ENCODE results near the gene RINL.

The RINL gene

DNA sequence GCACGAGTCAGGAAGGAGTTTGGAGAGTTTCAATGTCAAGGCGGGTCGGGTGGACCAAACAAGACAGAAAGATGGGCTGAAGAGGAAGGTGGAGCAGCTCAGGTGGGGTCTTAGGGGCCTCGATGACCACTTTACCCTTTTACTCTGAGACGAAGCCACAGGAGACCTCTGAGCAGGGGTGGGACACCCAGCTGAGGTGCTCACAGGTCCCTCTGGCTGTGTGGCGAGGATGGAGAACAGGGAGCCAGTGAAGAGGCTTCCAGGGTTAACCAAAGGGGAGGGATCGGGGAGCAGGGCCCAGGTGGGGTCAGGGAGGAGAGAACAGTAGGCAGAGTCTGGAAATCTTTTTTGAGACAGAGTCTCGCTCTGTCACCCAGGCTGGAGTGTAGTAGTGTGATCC is 35.9 kb upstream of the RINL start:
- no peak overlapping the region for H3K4me3 Mint-ChIP-seq
- no peaks in the 10 kb centered on the region for H3K27me3 Mint-ChIP-seq
- DNase-seq (ENCODE audit: low spot score in 2 of 2) = no peak
- H3K4me1 Mint-ChIP-seq = peaks cover 6% of the 10 kb centered on the region
- peaks cover under 1% of the 10 kb centered on the region for H3K36me3 Mint-ChIP-seq (ENCODE audit: insufficient read depth)
- no peak overlapping the region for H3K27ac Mint-ChIP-seq (ENCODE audit: low read depth)
- no peaks in the 10 kb centered on the region for H3K9me3 Mint-ChIP-seq
- no peak for ATAC-seq (replicated peaks; ENCODE audit: extremely low read depth, poor library complexity, severe bottlenecking)

DNA sequence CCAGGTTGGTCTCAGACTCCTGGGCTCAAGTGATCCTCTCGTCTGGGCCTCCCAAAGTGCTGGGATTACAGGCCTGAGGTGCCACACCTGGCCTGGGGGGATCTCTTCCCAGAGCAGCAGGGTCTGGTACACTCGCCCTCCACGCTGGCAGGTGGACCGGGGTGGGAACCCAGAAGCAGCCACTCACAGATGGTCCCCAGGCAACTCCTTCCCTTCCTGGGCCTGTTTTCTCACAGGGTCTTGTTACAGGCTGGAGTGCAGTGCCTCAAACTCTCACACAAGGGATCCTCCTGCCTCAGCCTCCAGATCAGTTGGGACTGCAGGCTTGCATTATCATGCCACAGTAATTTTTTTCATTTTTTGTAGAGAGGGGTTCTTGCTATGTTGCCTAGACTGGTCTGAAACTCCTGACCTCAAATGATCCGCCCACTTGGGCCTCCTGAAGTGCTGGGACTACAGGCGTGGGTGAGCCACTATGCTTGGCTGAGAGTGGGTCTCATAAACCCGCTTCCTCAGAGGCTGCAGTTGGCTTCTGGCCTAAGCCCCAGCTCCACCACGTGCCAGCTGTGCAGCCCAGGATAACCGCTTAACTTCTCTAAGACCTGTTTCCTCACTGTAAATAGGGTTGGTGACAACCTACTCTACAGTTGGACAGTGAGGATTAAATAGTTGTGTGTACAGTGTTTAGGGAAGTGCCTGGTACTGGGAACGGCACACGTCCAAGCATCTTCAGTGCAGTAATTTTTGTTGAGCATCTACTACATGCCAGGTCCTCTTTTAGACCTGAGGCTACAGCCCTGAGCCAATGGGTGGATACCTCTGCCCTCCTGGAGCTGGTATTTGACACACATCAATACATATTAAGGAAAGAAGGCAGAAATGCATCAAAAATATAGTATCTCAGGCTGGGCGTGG is 34.8 kb upstream of the RINL start:
- Mint-ChIP-seq H3K4me1 (peaks cover 12% of the 10 kb centered on the region), H3K36me3 (ENCODE audit: insufficient read depth) (peaks cover 8% of the 10 kb centered on the region), H3K27ac (ENCODE audit: low read depth) (no peak overlapping the region), H3K4me3 (no peak overlapping the region), H3K9me3 (no peaks in the 10 kb centered on the region), H3K27me3 (no peaks in the 10 kb centered on the region)
- ATAC-seq (replicated peaks; ENCODE audit: extremely low read depth, poor library complexity, severe bottlenecking) = no peak
- DNase-seq (ENCODE audit: low spot score in 2 of 2) = no peak

DNA sequence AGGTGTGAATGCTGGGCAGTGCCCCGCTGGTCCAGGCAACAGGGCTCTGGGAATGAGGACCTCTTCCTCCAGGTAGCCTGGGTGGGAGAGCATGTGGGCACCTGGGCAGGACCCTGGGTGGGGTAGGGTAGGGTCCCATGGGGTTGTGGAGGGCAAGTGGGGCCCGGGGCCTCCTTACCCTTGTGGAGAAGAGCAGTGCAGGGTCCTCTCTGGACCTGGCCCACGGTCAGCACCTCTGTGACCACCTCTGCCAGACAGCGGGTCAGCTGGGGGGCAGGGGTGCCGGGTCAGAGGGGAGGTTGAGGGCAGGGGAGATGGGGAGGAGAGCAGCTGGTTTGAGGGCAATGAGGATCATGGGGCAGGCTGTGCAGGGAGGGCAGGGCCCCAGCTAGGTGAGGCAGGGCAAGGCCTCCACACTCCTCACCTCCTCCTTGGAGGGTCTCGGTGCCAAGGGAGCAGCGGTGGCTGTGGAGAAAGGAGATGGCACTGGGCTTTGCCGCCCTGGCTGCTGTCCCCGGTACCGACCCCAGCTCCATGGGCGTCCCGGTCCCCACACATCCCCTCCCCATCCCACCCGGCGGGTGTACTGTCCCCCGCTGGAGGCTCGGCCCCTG is 33.4 kb upstream of the RINL start:
- DNase-seq (ENCODE audit: low spot score in 2 of 2) (no peak), ATAC-seq (replicated peaks; ENCODE audit: extremely low read depth, poor library complexity, severe bottlenecking) (no peak)
- Mint-ChIP-seq H3K4me3 (no peak overlapping the region), H3K9me3 (no peaks in the 10 kb centered on the region), H3K27me3 (no peaks in the 10 kb centered on the region), H3K4me1 (peaks cover 17% of the 10 kb centered on the region), H3K27ac (ENCODE audit: low read depth) (no peak overlapping the region), H3K36me3 (ENCODE audit: insufficient read depth) (peaks cover 20% of the 10 kb centered on the region)

DNA sequence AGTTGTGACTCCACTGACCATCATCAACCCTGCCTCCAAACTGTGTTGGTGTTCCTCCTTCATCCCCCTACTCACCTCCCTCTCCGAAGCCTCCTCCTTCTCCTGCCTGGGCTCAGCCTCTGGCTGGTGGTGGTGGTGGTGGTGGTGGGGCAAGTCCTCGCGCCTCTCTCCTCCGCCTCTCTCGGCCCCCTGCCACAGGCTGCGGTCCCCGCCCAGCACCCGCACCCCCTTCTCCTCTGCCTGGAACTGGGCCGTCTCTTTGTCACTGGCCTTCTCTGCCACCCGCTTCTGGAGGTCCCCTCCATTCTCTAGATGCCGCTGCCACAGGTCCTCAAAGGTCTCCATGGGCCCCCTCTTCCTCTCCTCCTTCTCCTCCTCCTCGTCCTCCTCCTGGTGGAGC is 32.4 kb upstream of the RINL start:
- Mint-ChIP-seq H3K27ac (ENCODE audit: low read depth) (peak overlapping the region; percentile 70), H3K27me3 (no peaks in the 10 kb centered on the region), H3K4me1 (peaks cover 17% of the 10 kb centered on the region), H3K4me3 (no peak overlapping the region), H3K36me3 (ENCODE audit: insufficient read depth) (peaks cover 26% of the 10 kb centered on the region), H3K9me3 (no peaks in the 10 kb centered on the region)
- no peak for ATAC-seq (replicated peaks; ENCODE audit: extremely low read depth, poor library complexity, severe bottlenecking)
- DNase-seq (ENCODE audit: low spot score in 2 of 2) = no peak

DNA sequence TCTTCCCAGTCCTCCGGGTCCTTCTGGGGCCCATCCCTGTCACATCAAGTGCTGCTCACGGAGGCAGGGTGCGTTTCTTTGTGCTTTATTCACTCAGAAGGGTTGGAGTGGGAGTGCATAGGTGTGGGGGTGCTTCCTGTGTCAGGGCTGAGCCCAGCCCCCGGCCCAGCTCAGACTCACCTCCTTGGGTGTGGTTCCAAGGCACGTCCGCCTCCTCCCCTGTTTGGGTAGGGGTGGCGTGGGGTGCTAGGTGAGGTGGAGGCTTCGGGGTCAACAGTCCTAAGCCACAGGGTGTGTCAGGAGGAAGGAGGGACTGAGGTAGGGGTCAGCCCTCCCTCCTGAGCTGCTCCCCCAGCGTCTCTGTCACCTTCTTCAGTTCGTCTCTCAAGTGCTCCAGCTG is 30.8 kb upstream of the RINL start:
- DNase-seq (ENCODE audit: low spot score in 2 of 2) (no peak), ATAC-seq (replicated peaks; ENCODE audit: extremely low read depth, poor library complexity, severe bottlenecking) (no peak)
- H3K27me3 Mint-ChIP-seq = no peaks in the 10 kb centered on the region
- H3K4me3 Mint-ChIP-seq = no peak overlapping the region
- no peak overlapping the region for H3K27ac Mint-ChIP-seq (ENCODE audit: low read depth)
- peaks cover 35% of the 10 kb centered on the region for H3K36me3 Mint-ChIP-seq (ENCODE audit: insufficient read depth)
- H3K4me1 Mint-ChIP-seq = peaks cover 26% of the 10 kb centered on the region
- H3K9me3 Mint-ChIP-seq = no peaks in the 10 kb centered on the region

DNA sequence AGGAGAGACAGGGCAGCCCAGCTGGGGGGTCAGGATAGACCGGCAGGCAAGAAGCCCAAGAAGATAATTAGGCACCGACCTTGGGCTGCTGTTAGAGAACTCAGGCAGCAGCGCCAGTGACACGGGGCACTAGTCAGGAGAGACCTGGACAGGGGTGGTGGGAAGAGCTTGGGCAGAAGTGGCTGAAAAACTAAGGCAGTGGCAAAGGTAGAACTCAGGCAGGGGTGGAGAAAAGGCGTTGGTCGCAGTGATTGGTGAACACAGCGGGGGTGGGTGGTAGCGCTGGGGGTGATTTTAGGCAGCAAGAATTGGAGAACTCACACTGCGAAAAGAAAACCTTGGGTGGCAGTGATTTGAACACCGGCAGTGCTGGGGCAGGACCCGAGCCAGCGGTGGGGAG is 29.6 kb upstream of the RINL start:
- no peak for ATAC-seq (replicated peaks; ENCODE audit: extremely low read depth, poor library complexity, severe bottlenecking)
- DNase-seq (ENCODE audit: low spot score in 2 of 2) = no peak
- H3K9me3 Mint-ChIP-seq = no peaks in the 10 kb centered on the region
- peaks cover 26% of the 10 kb centered on the region for H3K4me1 Mint-ChIP-seq
- peak overlapping the region; percentile 3 for H3K4me3 Mint-ChIP-seq
- H3K36me3 Mint-ChIP-seq (ENCODE audit: insufficient read depth) = peaks cover 37% of the 10 kb centered on the region
- no peaks in the 10 kb centered on the region for H3K27me3 Mint-ChIP-seq
- H3K27ac Mint-ChIP-seq (ENCODE audit: low read depth) = peak overlapping the region; percentile 79

DNA sequence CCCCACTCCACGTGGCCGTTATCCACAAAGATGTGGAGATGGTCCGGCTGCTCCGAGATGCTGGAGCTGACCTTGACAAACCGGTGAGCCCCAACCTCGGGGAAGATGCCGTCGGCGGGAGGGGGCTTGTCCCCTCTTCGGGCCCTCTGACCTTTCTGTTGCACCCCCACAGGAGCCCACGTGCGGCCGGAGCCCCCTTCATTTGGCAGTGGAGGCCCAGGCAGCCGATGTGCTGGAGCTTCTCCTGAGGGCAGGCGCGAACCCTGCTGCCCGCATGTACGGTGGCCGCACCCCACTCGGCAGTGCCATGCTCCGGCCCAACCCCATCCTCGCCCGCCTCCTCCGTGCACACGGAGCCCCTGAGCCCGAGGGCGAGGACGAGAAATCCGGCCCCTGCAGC is 29.2 kb upstream of the RINL start:
- Mint-ChIP-seq H3K4me1 (peaks cover 26% of the 10 kb centered on the region), H3K9me3 (no peaks in the 10 kb centered on the region), H3K27me3 (no peaks in the 10 kb centered on the region), H3K36me3 (ENCODE audit: insufficient read depth) (peaks cover 37% of the 10 kb centered on the region), H3K27ac (ENCODE audit: low read depth) (peak overlapping the region; percentile 79), H3K4me3 (peak overlapping the region; percentile 3)
- DNase-seq (ENCODE audit: low spot score in 2 of 2) (no peak), ATAC-seq (replicated peaks; ENCODE audit: extremely low read depth, poor library complexity, severe bottlenecking) (no peak)

DNA sequence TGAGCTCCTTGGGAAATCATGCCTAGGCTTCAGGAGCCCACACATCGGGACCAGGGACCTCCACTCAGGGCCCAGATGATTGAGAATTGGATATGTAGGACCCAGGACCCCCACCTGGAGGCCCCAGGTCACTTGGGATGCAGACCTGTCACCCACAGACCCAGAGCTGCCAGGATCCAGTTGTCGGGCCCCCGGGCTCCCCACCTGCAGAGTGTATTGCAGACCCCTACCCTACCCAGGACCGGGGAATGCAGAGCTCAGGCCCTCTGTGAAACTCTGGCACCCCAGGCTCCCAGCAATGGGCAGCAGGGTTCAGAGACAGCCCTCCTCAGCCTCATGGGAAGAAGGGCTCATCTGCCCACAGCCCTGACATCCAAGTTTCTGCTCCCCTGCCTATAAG is 27.5 kb upstream of the RINL start:
- Mint-ChIP-seq H3K27me3 (no peaks in the 10 kb centered on the region), H3K36me3 (ENCODE audit: insufficient read depth) (peaks cover 37% of the 10 kb centered on the region), H3K27ac (ENCODE audit: low read depth) (no peak overlapping the region), H3K9me3 (no peaks in the 10 kb centered on the region), H3K4me3 (no peak overlapping the region), H3K4me1 (peaks cover 34% of the 10 kb centered on the region)
- DNase-seq (ENCODE audit: low spot score in 2 of 2) (no peak), ATAC-seq (replicated peaks; ENCODE audit: extremely low read depth, poor library complexity, severe bottlenecking) (no peak)

DNA sequence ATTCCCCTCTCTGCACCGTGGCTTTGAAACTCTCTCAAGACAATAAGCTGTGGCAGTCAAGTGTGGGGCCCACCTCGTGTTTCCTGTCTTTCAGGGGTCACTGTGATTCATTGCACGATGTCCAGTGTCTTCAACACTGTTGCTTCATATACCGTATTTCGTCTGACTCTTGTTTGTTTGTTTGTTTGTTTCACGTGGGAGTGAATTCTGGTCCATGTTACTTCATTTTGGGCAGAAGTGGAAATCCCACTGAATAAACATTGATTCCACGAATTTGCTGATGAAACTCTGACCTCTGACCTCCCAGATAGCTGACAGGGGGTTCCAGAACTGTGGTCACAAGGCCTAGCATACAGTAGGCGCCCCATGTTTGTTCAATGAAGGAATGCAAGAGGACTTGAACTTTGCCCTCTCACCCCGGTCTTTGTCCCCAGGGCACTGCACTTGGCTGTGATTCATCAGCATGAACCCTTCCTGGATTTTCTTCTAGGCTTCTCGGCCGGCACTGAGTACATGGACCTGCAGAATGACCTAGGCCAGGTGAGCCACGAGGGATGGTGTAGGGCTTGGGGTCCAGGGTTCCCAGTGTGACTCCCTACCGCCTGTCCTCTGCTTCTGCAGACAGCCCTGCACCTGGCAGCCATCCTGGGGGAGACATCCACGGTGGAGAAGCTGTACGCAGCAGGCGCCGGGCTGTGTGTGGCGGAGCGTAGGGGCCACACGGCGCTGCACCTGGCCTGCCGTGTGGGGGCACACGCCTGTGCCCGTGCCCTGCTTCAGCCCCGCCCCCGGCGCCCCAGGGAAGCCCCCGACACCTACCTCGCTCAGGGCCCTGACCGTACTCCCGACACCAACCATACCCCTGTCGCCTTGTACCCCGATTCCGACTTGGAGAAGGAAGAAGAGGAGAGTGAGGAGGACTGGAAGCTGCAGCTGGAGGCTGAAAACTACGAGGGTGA is 26.8 kb upstream of the RINL start:
- ATAC-seq (replicated peaks; ENCODE audit: extremely low read depth, poor library complexity, severe bottlenecking) (no peak), DNase-seq (ENCODE audit: low spot score in 2 of 2) (no peak)
- peaks cover 38% of the 10 kb centered on the region for H3K4me1 Mint-ChIP-seq
- H3K4me3 Mint-ChIP-seq = no peak overlapping the region
- no peak overlapping the region for H3K27ac Mint-ChIP-seq (ENCODE audit: low read depth)
- H3K27me3 Mint-ChIP-seq = no peaks in the 10 kb centered on the region
- no peaks in the 10 kb centered on the region for H3K9me3 Mint-ChIP-seq
- H3K36me3 Mint-ChIP-seq (ENCODE audit: insufficient read depth) = peaks cover 40% of the 10 kb centered on the region

DNA sequence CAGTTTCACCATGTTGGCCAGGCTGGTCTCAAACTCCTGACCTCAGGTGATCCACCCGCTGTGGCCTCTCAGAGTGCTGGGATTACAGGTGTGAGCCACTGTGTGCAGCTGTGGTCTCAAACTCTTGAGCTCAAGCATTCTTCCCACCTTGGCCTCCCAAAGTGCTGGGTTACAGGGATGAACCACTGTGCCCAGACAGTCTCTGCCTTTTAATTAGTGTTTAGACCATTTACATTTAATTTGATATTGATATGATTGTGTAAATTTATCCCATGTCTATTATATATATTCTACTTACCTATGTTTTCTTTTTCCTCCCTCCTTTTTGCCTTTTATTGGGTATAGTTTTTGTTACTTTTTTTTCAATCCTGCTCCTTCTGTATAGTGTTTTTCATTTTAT is 23.6 kb upstream of the RINL start:
- peak overlapping the region; percentile 63 for H3K4me3 Mint-ChIP-seq
- no peaks in the 10 kb centered on the region for H3K27me3 Mint-ChIP-seq
- no peaks in the 10 kb centered on the region for H3K9me3 Mint-ChIP-seq
- no peak overlapping the region for H3K27ac Mint-ChIP-seq (ENCODE audit: low read depth)
- DNase-seq (ENCODE audit: low spot score in 2 of 2) = no peak
- no peak for ATAC-seq (replicated peaks; ENCODE audit: extremely low read depth, poor library complexity, severe bottlenecking)
- peaks cover 40% of the 10 kb centered on the region for H3K36me3 Mint-ChIP-seq (ENCODE audit: insufficient read depth)
- peaks cover 49% of the 10 kb centered on the region for H3K4me1 Mint-ChIP-seq

DNA sequence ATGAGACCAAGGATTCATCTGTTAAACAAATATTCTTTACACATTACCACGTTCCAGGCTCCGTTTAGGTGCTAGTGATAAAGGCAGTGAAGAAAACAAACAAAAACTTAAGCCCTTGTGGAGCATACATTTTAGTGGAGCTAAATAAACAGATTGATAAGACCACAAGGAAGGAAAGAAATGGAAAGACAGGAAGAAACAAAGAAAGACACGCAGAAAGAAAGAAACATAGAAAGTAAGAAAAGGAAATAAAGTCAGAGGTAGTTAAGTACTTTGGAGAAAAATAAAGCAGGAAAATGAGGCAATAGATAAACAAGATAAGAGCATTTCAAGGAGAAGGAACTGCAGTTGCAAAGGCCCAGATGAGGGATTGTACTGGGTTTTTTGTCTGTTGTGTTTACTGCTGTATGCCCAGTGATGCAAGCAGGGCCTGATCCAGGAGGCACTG is 22.7 kb upstream of the RINL start:
- no peaks in the 10 kb centered on the region for H3K9me3 Mint-ChIP-seq
- DNase-seq (ENCODE audit: low spot score in 2 of 2) (no peak), ATAC-seq (replicated peaks; ENCODE audit: extremely low read depth, poor library complexity, severe bottlenecking) (no peak)
- H3K4me3 Mint-ChIP-seq = peak overlapping the region; percentile 86
- H3K4me1 Mint-ChIP-seq = peaks cover 52% of the 10 kb centered on the region
- peaks cover 35% of the 10 kb centered on the region for H3K36me3 Mint-ChIP-seq (ENCODE audit: insufficient read depth)
- H3K27ac Mint-ChIP-seq (ENCODE audit: low read depth) = peak overlapping the region; percentile 100
- no peaks in the 10 kb centered on the region for H3K27me3 Mint-ChIP-seq

DNA sequence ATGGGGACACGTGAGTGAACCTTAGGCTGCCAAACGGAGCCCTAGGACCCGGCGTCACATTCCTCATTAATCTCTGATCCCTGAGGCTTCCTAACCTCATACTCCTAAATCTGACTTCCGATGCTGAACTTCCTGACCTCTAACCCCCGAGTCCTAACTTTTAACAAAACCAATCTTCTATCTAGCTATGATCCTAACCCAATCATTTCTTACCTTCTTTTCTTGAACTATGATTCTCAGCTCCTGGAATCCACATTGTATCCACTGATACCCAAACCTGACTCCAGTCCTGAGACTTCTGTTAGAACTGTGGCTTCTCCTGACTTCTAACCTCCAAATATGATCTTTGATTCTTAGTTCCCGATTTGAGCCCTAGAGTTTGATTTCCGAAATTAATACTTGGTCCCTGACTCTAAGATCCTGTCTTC is 22.1 kb upstream of the RINL start:
- peaks cover 58% of the 10 kb centered on the region for H3K4me1 Mint-ChIP-seq
- ATAC-seq (replicated peaks; ENCODE audit: extremely low read depth, poor library complexity, severe bottlenecking) = no peak

More for the DNA sequence above, 22.1 kb upstream of the RINL start:
- H3K4me3 Mint-ChIP-seq = peak overlapping the region; percentile 86
- H3K27ac Mint-ChIP-seq (ENCODE audit: low read depth) = peak overlapping the region; percentile 100
- H3K36me3 Mint-ChIP-seq (ENCODE audit: insufficient read depth) = peaks cover 34% of the 10 kb centered on the region
- DNase-seq (ENCODE audit: low spot score in 2 of 2) = no peak
- no peaks in the 10 kb centered on the region for H3K9me3 Mint-ChIP-seq
- no peaks in the 10 kb centered on the region for H3K27me3 Mint-ChIP-seq

All from central memory CD8-positive, alpha-beta T cell (primary cell).